ENCODE data around the gene MYO1E. TPM values are rescaled to one million over a fixed set of nuclear protein-coding genes. Genes with fewer than 3 reads are reported as not detected.
"Not testable (repeated sequence)": the region's sequence is repeated elsewhere in the genome, so short reads cannot be mapped to it uniquely, and the experiment has no call there.

MYO1E gene
- total RNA-seq, 2 experiments from 2014 or later = 51.0 to 61.0 TPM

DNA sequence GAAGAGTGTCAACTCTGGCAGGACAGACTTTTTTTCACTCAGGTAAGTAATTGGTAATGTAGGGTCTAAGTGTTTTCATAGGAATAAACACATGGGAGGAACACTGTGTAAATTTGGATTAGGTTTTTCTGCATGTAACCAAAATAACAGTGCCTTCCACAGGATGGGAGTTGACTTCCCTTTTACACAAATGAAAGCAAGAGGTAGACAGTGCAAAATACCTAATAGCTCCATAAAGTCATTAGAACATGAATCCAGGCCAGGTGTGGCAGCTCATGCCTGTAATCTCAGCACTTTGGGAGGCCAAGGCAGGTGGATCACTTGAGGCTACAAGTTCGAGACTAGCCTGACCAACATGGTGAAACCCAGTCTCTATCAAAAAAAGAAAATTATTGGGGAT lies 25.5 kb upstream of the MYO1E start:
- Mint-ChIP-seq H3K27ac (no peak overlapping the region), H3K9me3 (no peaks in the 10 kb centered on the region), H3K36me3 (no peaks in the 10 kb centered on the region), H3K4me1 (peaks cover 5% of the 10 kb centered on the region), H3K27me3 (peaks cover 19% of the 10 kb centered on the region), H3K4me3 (no peak overlapping the region)
- DNase-seq = no peak

GRCh38 chr15:59396679-59397078 lies 24.0 kb upstream of the MYO1E start:
- H3K27ac Mint-ChIP-seq = no peak overlapping the region
- peaks cover 17% of the 10 kb centered on the region for H3K27me3 Mint-ChIP-seq
- H3K4me3 Mint-ChIP-seq = no peak overlapping the region
- no peaks in the 10 kb centered on the region for H3K9me3 Mint-ChIP-seq
- peaks cover 7% of the 10 kb centered on the region for H3K4me1 Mint-ChIP-seq
- DNase-seq = no peak
- H3K36me3 Mint-ChIP-seq = no peaks in the 10 kb centered on the region

GRCh38 chr15:59396211-59396610 lies 23.5 kb upstream of the MYO1E start:
- H3K36me3 Mint-ChIP-seq = no peaks in the 10 kb centered on the region
- H3K9me3 Mint-ChIP-seq = no peaks in the 10 kb centered on the region
- peaks cover 17% of the 10 kb centered on the region for H3K27me3 Mint-ChIP-seq

DNA sequence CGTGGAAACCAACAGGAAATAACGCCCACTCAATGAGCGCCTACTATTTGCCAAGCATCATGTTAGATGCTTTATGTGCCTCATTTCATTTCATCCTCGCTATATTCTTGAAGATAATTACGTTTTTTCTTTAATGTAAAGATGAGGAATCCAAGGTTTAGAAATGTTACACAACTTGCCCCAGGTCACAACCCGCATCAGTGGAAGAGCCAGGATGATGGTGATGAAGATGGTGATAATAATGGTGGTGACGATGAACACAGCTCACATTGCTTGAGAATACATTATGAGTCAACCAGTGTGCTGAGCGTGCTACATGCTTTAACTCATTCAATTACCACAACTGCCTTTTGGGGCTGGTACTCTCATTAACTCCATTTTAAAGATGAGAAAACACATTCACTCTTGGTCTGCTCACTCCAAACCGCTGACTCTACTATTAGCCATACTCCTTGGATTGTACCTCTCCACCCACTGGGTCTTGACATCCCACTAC lies 21.5 kb upstream of the MYO1E start:
- Mint-ChIP-seq H3K27ac (no peak overlapping the region), H3K36me3 (no peaks in the 10 kb centered on the region), H3K4me1 (peaks cover 5% of the 10 kb centered on the region), H3K27me3 (peaks cover 8% of the 10 kb centered on the region), H3K4me3 (no peak overlapping the region), H3K9me3 (no peaks in the 10 kb centered on the region)
- no peak for DNase-seq

More at GRCh38 chr15:59396211-59396610, 23.5 kb upstream of the MYO1E start:
- H3K27ac Mint-ChIP-seq = no peak overlapping the region
- no peak overlapping the region for H3K4me3 Mint-ChIP-seq
- DNase-seq = no peak
- peaks cover 7% of the 10 kb centered on the region for H3K4me1 Mint-ChIP-seq

GRCh38 chr15:59392299-59392698 lies 19.6 kb upstream of the MYO1E start:
- H3K36me3 Mint-ChIP-seq = no peaks in the 10 kb centered on the region
- no peaks in the 10 kb centered on the region for H3K9me3 Mint-ChIP-seq
- no peak overlapping the region for H3K27ac Mint-ChIP-seq
- peaks cover 8% of the 10 kb centered on the region for H3K4me1 Mint-ChIP-seq
- no peak for DNase-seq
- peaks cover 5% of the 10 kb centered on the region for H3K27me3 Mint-ChIP-seq
- no peak overlapping the region for H3K4me3 Mint-ChIP-seq

- no peak overlapping the region for H3K4me3 Mint-ChIP-seq
- no peaks in the 10 kb centered on the region for H3K36me3 Mint-ChIP-seq
- H3K9me3 Mint-ChIP-seq = no peaks in the 10 kb centered on the region
Observed at GRCh38 chr15:59388670-59389069, 16.0 kb upstream of the MYO1E start.

DNA sequence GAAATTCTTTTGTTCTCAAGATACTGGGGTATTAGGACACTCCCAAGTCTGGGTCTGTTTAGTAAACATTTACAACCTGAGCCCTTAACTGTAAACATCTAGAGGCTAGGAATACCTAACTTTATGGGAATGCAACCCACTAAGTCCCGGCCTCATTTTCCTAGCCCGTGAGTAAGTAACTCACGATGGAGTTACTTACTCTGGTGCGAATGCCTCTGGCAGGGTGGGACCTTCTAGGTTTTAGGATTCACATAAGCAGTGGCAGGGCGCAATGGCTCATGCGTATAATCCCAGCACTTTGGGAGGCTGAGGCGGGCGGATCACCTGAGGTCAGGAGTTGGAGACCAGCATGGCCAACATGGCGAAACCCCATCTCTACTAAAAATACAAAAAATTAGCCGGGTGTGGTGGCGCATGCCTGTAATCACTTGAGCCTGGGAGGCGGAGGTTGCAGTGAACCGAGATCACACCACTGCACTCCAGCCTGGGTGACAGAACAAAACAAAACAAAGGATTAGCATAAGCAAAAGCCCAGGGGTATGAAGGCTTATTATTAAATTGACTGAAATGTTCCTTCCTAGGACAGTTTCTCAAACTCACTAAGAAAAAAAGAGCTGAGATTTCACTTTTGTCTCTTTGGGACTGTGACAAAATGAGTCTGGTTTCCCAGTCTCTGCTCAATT lies 14.7 kb upstream of the MYO1E start:
- DNase-seq, H3K4me1 Mint-ChIP-seq, H3K27ac Mint-ChIP-seq, H3K4me3 Mint-ChIP-seq, H3K36me3 Mint-ChIP-seq, H3K9me3 Mint-ChIP-seq, H3K27me3 Mint-ChIP-seq: not testable (repeated sequence)

More at GRCh38 chr15:59388670-59389069, 16.0 kb upstream of the MYO1E start:
- no peak overlapping the region for H3K27ac Mint-ChIP-seq
- DNase-seq = no peak
- H3K4me1 Mint-ChIP-seq = peaks cover 4% of the 10 kb centered on the region
- H3K27me3 Mint-ChIP-seq = no peaks in the 10 kb centered on the region

GRCh38 chr15:59385171-59385570 lies 12.5 kb upstream of the MYO1E start:
- H3K4me3 Mint-ChIP-seq = no peak overlapping the region
- no peaks in the 10 kb centered on the region for H3K9me3 Mint-ChIP-seq
- DNase-seq = no peak
- peaks cover 3% of the 10 kb centered on the region for H3K4me1 Mint-ChIP-seq
- H3K27ac Mint-ChIP-seq = no peak overlapping the region
- H3K27me3 Mint-ChIP-seq = no peaks in the 10 kb centered on the region
- no peaks in the 10 kb centered on the region for H3K36me3 Mint-ChIP-seq

- H3K36me3 Mint-ChIP-seq = no peaks in the 10 kb centered on the region
- no peaks in the 10 kb centered on the region for H3K27me3 Mint-ChIP-seq
- no peak overlapping the region for H3K27ac Mint-ChIP-seq
- H3K4me1 Mint-ChIP-seq = peaks cover 3% of the 10 kb centered on the region
- no peak overlapping the region for H3K4me3 Mint-ChIP-seq
- no peaks in the 10 kb centered on the region for H3K9me3 Mint-ChIP-seq
- DNase-seq = no peak
Observed at GRCh38 chr15:59384507-59384906, 11.8 kb upstream of the MYO1E start.

- H3K4me3 Mint-ChIP-seq = no peak overlapping the region
- no peaks in the 10 kb centered on the region for H3K4me1 Mint-ChIP-seq
- no peaks in the 10 kb centered on the region for H3K27me3 Mint-ChIP-seq
- DNase-seq = no peak
- H3K36me3 Mint-ChIP-seq = no peaks in the 10 kb centered on the region
- no peaks in the 10 kb centered on the region for H3K9me3 Mint-ChIP-seq
- H3K27ac Mint-ChIP-seq = no peak overlapping the region
Observed at GRCh38 chr15:59380902-59381610, 8.4 kb upstream of the MYO1E start.

DNA sequence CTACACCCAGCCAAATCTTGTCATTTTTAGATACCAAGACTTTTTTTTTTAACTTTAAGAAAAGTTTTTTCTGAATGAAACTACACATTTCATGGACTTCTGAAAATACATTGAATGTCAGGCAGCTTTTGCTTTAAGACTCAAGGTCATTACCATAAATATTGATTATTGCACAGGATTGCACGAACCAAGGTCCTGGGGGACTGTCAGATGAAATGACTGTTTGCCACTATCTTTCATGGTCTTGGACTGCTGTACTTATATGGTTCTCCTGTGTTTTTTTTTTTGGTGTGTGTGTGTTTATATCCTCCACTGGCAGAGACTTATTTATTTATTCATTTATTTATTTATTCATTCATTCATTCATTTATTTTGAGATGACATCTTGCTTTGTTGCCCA lies 6.9 kb upstream of the MYO1E start:
- no peaks in the 10 kb centered on the region for H3K9me3 Mint-ChIP-seq
- DNase-seq = no peak
- no peaks in the 10 kb centered on the region for H3K4me1 Mint-ChIP-seq
- no peak overlapping the region for H3K4me3 Mint-ChIP-seq
- peaks cover 8% of the 10 kb centered on the region for H3K27me3 Mint-ChIP-seq
- no peak overlapping the region for H3K27ac Mint-ChIP-seq
- H3K36me3 Mint-ChIP-seq = no peaks in the 10 kb centered on the region

GRCh38 chr15:59378855-59379254 lies 6.2 kb upstream of the MYO1E start:
- Mint-ChIP-seq H3K27me3 (peaks cover 14% of the 10 kb centered on the region), H3K27ac (no peak overlapping the region), H3K4me1 (no peaks in the 10 kb centered on the region), H3K4me3 (no peak overlapping the region), H3K9me3 (no peaks in the 10 kb centered on the region), H3K36me3 (no peaks in the 10 kb centered on the region)
- no peak for DNase-seq

- no peak for DNase-seq
- no peak overlapping the region for H3K4me3 Mint-ChIP-seq
- no peaks in the 10 kb centered on the region for H3K36me3 Mint-ChIP-seq
- H3K27me3 Mint-ChIP-seq = peaks cover 23% of the 10 kb centered on the region
- H3K9me3 Mint-ChIP-seq = no peaks in the 10 kb centered on the region
- no peak overlapping the region for H3K27ac Mint-ChIP-seq
- H3K4me1 Mint-ChIP-seq = peaks cover 4% of the 10 kb centered on the region
Observed at GRCh38 chr15:59377924-59378323, 5.3 kb upstream of the MYO1E start.

DNA sequence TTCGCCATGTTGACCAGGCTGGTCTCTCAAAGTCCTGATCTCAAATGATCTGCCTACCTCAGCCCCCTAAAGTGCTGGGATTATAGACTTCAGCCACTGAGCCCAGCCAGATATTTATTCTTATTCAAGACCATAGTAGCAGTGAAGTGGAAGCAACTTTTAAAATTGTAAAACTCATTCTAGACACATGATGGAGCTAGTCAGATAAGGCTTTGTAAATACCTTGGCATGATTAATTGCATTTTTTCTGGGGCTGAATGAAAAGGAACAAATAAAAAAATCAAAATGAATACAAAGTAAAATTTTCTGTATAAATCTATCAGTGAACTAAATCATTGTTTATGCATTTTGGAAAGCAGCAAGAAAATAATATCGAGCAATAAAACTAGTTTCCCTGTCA lies 4.1 kb upstream of the MYO1E start:
- no peaks in the 10 kb centered on the region for H3K36me3 Mint-ChIP-seq
- no peak for DNase-seq
- H3K27ac Mint-ChIP-seq = no peak overlapping the region
- H3K4me1 Mint-ChIP-seq = peaks cover 7% of the 10 kb centered on the region
- H3K4me3 Mint-ChIP-seq = no peak overlapping the region
- H3K27me3 Mint-ChIP-seq = peaks cover 29% of the 10 kb centered on the region
- no peaks in the 10 kb centered on the region for H3K9me3 Mint-ChIP-seq

DNA sequence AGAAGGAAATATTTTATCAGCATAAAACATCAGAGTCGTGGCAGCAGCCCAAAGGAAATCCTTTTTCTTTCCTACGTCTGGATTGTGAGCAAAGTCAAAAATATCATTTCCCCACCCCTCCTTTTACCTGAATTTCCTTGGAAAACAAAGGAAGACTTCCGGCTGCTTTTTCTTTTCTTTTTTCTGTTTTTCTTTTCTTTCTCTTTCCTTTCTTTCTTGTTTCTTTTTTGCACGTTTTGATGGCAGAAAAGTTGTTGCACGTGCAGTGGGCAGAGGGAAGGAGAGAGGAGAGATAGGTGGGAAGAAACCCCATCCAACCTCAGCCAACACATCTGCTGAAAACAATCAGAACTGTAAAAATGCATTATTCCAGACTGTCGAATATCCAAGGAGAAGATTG lies 544 bp upstream of the MYO1E start:
- no peak for DNase-seq
- Mint-ChIP-seq H3K36me3 (peaks cover 3% of the 10 kb centered on the region), H3K4me1 (peaks cover 27% of the 10 kb centered on the region), H3K27me3 (peaks cover 58% of the 10 kb centered on the region), H3K27ac (no peak overlapping the region), H3K9me3 (no peaks in the 10 kb centered on the region), H3K4me3 (peak overlapping the region; percentile 87)
